H4 (cell line): ENCODE data around the gene NDUFA11. TPM values are rescaled to one million over a fixed set of nuclear protein-coding genes. Genes with fewer than 3 reads are reported as not detected.
"Not testable (repeated sequence)": the region's sequence is repeated elsewhere in the genome, so short reads cannot be mapped to it uniquely, and the experiment has no call there.

Experiments used
- DNase-seq: peaks from one replicate; pipeline ENCODE4 v3.0.0-alpha.2; 2015; ENCODE audit warnings: low spot score
- total RNA-seq: library from RNA; depleted of rRNA; stranded (reverse); fragments of >200 nt; shearing (Covaris generic); gene quantifications from 2 replicates; pipeline ENCODE4 v1.2.3, GENCODE V29; 2014; rRNA removed

NDUFA11 gene
- total RNA-seq, 1 experiment from 2014 or later = 281 TPM

- DNase-seq = no peak
Observed at GRCh38 chr19:5857203-5858081, 46.1 kb downstream of the NDUFA11 start.

- not testable (repeated sequence) for DNase-seq
Observed at GRCh38 chr19:5855151-5855550, 48.4 kb downstream of the NDUFA11 start.

DNA sequence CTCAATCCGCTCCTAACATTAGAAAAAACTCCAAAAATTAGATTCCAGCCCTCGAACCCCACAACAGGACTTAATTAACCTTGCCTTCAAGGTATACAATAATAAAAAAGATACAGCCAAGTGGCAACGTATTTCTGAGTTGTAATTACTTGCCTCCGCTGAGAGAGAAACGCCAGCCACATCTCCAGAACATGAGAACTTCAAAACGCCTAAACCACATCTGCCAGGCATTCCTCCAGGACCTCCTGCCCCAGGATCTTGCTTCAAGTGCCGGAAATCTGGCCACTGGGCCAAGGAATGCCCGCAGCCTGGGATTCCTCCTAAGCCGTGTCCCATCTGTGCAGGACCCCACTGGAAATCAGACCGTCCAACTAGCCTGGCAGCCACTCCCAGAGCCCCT lies 49.5 kb downstream of the NDUFA11 start:
- not testable (repeated sequence) for DNase-seq

GRCh38 chr19:5851302-5851701 lies 52.3 kb downstream of the NDUFA11 start, which contains the start of gene FUT3:
FUT3 (minus strand) TSS chr19:5851449.
- DNase-seq = no peak

DNA sequence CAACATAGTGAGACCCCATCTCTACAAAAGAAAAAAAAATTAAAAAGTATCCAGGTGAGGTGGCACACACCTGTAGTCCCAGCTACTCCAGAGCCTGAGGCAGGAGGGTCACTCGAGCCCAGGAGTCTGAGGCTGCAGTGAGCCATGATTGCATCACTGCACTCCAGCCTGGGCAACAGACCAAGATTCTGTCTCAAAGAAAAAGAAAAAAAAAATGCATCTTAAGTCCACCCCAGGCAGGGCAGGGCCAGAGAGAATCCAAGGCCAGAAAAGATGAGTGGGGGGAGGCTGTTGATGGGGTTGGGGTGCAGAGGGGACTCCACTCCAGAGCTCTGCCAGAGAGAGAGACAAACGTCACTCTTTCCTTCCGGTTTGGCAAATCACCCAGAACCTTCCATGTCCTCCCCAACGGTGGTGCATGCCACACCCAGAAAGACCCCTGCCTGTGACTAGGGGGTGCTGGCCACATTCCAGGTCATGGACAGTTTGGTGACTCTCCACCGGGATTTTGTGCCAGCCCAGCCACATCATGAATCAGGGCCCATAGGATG lies 52.8 kb downstream of the NDUFA11 start:
- DNase-seq = peak; percentile 51

DNA sequence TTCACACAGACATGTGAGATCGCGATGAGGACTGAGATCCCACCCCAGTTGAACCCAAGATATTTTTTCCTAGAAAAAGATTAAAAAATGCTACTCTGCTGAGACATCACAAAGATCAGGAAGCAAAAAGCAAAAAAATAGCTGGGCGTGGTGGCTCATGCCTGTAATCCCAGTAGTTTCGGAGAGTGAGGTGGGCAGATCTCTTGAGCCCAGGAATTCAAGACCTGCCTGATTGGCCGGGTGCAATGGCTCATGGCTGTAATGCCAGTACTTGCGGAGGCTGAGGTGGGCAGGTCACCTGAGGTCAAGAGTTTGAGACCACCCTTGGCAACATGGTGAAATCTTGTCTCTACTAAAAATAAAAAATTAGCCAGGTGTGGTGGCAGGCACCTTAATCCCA lies 53.4 kb downstream of the NDUFA11 start:
- no peak for DNase-seq

GRCh38 chr19:5848621-5849020 lies 55.0 kb downstream of the NDUFA11 start:
- not testable (repeated sequence) for DNase-seq

DNA sequence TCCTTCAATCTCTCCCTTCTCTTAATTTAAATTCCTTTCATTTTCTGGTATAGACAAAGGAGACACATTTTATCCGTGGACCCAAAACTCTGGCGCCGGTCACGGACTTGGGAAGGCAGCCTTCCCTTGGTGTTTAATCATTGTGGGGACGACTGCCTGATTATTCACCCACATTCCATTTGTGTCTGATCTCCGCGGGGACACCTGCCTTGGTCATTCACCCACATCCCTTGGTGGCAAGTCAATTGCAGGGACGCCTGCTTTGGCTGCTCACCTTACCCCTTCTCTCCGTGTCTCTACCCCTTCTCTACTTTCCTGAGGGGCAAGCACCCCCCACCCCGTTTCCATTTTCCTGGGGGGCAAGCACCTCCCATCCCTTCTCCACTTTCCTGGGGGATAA lies 55.7 kb downstream of the NDUFA11 start:
- not testable (repeated sequence) for DNase-seq

Other genes starting within 250 kb of the NDUFA11 start
- gene MICOS13, start 223.3 kb downstream of the NDUFA11 start, total RNA-seq = 38.1 and 52.7 TPM in 2 replicates
- 2.4 and 4.9 TPM in 2 replicates for gene HSD11B1L, start 222.8 kb downstream of the NDUFA11 start, total RNA-seq
- gene RPL36, start 213.5 kb downstream of the NDUFA11 start, total RNA-seq = 933 and 1,282 TPM in 2 replicates
- gene LONP1, start 183.6 kb downstream of the NDUFA11 start, total RNA-seq = 49.1 and 81.4 TPM in 2 replicates
- gene CATSPERD, start 183.2 kb downstream of the NDUFA11 start, total RNA-seq = not detected in 2 replicates
- 0.25 TPM in 1 of 2 replicates, not detected in the other for gene PRR22, start 119.0 kb downstream of the NDUFA11 start, total RNA-seq
- 23.2 and 28.1 TPM in 2 replicates for gene DUS3L, start 112.6 kb downstream of the NDUFA11 start, total RNA-seq
- 0.06 and 0.23 TPM in 2 replicates for gene NRTN, start 98.7 kb downstream of the NDUFA11 start, total RNA-seq
- not detected in 2 replicates for gene FUT6, start 64.1 kb downstream of the NDUFA11 start, total RNA-seq
- not detected in 2 replicates for gene FUT3, start 52.3 kb downstream of the NDUFA11 start, total RNA-seq
- gene FUT5, start 33.2 kb downstream of the NDUFA11 start, total RNA-seq = not detected in 2 replicates
- 1.0 and 3.1 TPM in 2 replicates for gene VMAC, start 1.1 kb upstream of the NDUFA11 start, total RNA-seq
- 0.08 and 0.66 TPM in 2 replicates for gene CAPS, start 10.5 kb upstream of the NDUFA11 start, total RNA-seq
- 54.2 and 70.6 TPM in 2 replicates for gene RANBP3, start 74.3 kb upstream of the NDUFA11 start, total RNA-seq
- 4.9 and 5.7 TPM in 2 replicates for gene RFX2, start 206.7 kb upstream of the NDUFA11 start, total RNA-seq
- gene ACSBG2, start 231.9 kb upstream of the NDUFA11 start, total RNA-seq = not detected in 2 replicates